Suprapubic skin (tissue), 4 donors: ENCODE data around the gene BMPR1B. TPM values are rescaled to one million over a fixed set of nuclear protein-coding genes. Genes with fewer than 3 reads are reported as not detected.

Source experiments
- DNase-seq, 2 donors: peaks; one replicate each; pipeline ENCODE4 v3.0.0-alpha.2; 2019; ENCODE audit warnings: low spot score in 2 of 2
- H3K27ac ChIP-seq: fragments of 200-600 bp; sonication (generic); one replicate; pipeline ENCODE4 v1.5.1; 2019
- H3K27me3 ChIP-seq: fragments of 200-600 bp; sonication (generic); one replicate; pipeline ENCODE4 v1.5.1; 2019
- H3K36me3 ChIP-seq: fragments of 200-600 bp; sonication (generic); one replicate; pipeline ENCODE4 v1.5.1; 2019
- H3K4me1 ChIP-seq: fragments of 200-600 bp; sonication (generic); one replicate; pipeline ENCODE4 v1.5.1; 2019
- H3K4me3 ChIP-seq: fragments of 200-600 bp; sonication (generic); one replicate; pipeline ENCODE4 v1.5.1; 2019; ENCODE audit warnings: mild to moderate bottlenecking
- H3K9me3 ChIP-seq: fragments of 200-600 bp; sonication (generic); one replicate; pipeline ENCODE4 v1.5.1; 2019
- EP300 ChIP-seq: sonication (generic); formaldehyde crosslinking; IDR thresholded peaks from one replicate; pipeline ENCODE4 v1.6.1; 2017; ENCODE audit warnings: antibody characterized with exemption
- POLR2A ChIP-seq, 2 donors: fragments of 450-650 bp; IDR thresholded peaks; one replicate each; pipeline ENCODE4 v1.6.1; 2017; ENCODE audit warnings: antibody characterized with exemption in 2 of 2, mild to moderate bottlenecking in 2 of 2, moderate library complexity in 2 of 2
- POLR2AphosphoS5 ChIP-seq, 3 donors: sonication (generic); formaldehyde crosslinking; IDR thresholded peaks; one replicate each; pipeline ENCODE4 v1.6.1; 2017; ENCODE audit warnings: antibody characterized with exemption in 3 of 3
- WGBS: methylation state at CpG from one replicate; pipeline ENCODE4 v1.1.5; 2018; 5-methylcytosine and 5-hydroxymethylcytosine counted together
- total RNA-seq, 4 donors: library from RNA; depleted of rRNA; stranded (reverse); fragments of >200 nt; gene quantifications; one replicate each; pipeline ENCODE4 v1.1.0, GENCODE V29; 2016
- TF ChIP-seq, protein P1 (sequence below), 2 donors: fragments of 200-600 bp in 1 of 2; fragments of 450-650 bp in 1 of 2; sonication (generic) in 1 of 2; IDR thresholded peaks; one replicate each; pipeline ENCODE4 v1.5.1; 2016 to 2019; ENCODE audit warnings: antibody characterized with exemption in 2 of 2, mild to moderate bottlenecking in 1 of 2, moderate library complexity in 1 of 2

Gene BMPR1B
- total RNA-seq, 4 donors from 2014 or later = 0.38 to 1.2 (median 0.75) TPM

DNA sequence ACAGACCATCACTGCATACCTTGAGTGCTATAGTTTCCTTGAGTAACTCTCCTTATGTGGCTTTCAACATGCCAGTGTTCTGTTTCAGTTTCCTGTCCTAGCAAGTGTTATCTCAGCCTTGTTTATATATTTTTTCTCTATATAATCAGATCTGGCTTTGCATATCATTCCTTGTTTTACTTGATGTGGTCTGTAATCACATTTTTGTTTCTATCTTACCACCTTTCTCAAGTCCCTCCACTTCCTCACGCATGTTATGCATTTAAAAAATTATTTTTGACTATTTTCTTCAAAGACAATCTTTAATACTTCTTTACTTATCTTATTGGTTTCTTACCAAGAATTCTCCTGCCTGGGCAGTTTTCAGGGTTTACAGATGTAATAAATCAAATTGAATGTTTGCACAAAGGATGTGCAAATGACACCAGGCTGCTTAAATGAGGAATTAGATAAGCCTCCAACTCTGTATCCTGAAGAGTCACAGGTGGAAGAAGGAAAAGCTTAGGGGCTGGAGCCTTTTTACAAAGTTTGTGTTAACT is 351.2 kb downstream of the BMPR1B start:
- no peaks in the 10 kb centered on the region for H3K4me1 ChIP-seq
- no peak overlapping the region for H3K4me3 ChIP-seq
- no peaks in the 10 kb centered on the region for H3K36me3 ChIP-seq
- no peaks in the 10 kb centered on the region for H3K9me3 ChIP-seq
- WGBS = 58% methylated on average over 1 of the region's 1 CpG
- H3K27me3 ChIP-seq = no peaks in the 10 kb centered on the region
- no peak for TF ChIP-seq POLR2AphosphoS5 (IDR thresholded peaks at IDR 0.05)
- no peak for TF ChIP-seq EP300
- TF ChIP-seq POLR2A (IDR thresholded peaks at IDR 0.05) = no peak
- TF ChIP-seq, protein P1, sequence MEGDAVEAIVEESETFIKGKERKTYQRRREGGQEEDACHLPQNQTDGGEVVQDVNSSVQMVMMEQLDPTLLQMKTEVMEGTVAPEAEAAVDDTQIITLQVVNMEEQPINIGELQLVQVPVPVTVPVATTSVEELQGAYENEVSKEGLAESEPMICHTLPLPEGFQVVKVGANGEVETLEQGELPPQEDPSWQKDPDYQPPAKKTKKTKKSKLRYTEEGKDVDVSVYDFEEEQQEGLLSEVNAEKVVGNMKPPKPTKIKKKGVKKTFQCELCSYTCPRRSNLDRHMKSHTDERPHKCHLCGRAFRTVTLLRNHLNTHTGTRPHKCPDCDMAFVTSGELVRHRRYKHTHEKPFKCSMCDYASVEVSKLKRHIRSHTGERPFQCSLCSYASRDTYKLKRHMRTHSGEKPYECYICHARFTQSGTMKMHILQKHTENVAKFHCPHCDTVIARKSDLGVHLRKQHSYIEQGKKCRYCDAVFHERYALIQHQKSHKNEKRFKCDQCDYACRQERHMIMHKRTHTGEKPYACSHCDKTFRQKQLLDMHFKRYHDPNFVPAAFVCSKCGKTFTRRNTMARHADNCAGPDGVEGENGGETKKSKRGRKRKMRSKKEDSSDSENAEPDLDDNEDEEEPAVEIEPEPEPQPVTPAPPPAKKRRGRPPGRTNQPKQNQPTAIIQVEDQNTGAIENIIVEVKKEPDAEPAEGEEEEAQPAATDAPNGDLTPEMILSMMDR (IDR thresholded peaks at IDR 0.05) = no peak
- DNase-seq = no peak
- no peak overlapping the region for H3K27ac ChIP-seq

DNA sequence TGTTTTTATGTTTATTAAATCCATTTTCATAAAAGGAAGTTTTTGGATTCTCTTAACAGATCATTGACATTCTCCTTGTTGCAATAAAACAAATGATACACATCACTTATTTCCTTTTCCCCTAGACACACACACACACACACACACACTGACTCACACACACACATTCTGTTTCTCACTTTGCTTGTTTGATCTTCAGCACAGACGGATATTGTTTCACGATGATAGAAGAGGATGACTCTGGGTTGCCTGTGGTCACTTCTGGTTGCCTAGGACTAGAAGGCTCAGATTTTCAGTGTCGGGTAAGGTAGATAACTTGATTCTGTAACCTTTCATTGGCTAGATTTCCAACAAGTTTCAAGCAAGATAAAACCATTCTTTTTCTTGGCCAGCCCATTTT is 356.8 kb downstream of the BMPR1B start:
- Histone ChIP-seq H3K27ac (no peak overlapping the region), H3K4me3 (no peak overlapping the region), H3K9me3 (no peaks in the 10 kb centered on the region), H3K27me3 (no peaks in the 10 kb centered on the region), H3K36me3 (no peaks in the 10 kb centered on the region), H3K4me1 (no peaks in the 10 kb centered on the region)
- no peak for DNase-seq
- no peak for TF ChIP-seq EP300
- no peak for TF ChIP-seq POLR2A (IDR thresholded peaks at IDR 0.05)
- no peak for TF ChIP-seq POLR2AphosphoS5 (IDR thresholded peaks at IDR 0.05)
- TF ChIP-seq, protein P1 (IDR thresholded peaks at IDR 0.05) = no peak
- WGBS = 77% methylated on average over 3 of the region's 3 CpGs

DNA sequence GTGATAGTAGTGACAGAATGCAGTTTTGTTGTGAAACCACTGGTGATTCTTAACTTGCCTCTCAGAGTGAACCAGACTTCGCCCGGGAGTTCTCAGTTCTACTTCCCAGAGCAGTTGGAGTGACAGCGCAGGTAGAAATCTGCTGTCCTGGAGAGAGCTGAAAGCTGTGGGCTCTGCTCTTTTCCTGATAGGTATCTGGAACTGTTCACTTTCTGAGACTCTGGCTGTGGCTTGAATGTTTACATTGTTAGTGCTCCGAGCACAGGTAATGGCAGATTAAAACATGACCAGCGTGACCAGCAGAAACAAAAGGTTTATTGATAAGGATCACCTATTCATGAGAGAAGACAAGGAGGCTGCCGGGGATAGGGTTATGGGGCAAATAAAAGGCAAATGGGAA is 360.7 kb downstream of the BMPR1B start:
- H3K27me3 ChIP-seq = no peaks in the 10 kb centered on the region
- H3K36me3 ChIP-seq = no peaks in the 10 kb centered on the region
- H3K9me3 ChIP-seq = no peaks in the 10 kb centered on the region
- no peak for TF ChIP-seq POLR2A (IDR thresholded peaks at IDR 0.05)
- TF ChIP-seq POLR2AphosphoS5 (IDR thresholded peaks at IDR 0.05) = no peak
- no peak for TF ChIP-seq EP300
- TF ChIP-seq, protein P1 (IDR thresholded peaks at IDR 0.05) = no peak
- no peaks in the 10 kb centered on the region for H3K4me1 ChIP-seq
- no peak overlapping the region for H3K27ac ChIP-seq
- DNase-seq = no peak
- WGBS = 69% methylated on average over 6 of the region's 6 CpGs
- H3K4me3 ChIP-seq = no peak overlapping the region

DNA sequence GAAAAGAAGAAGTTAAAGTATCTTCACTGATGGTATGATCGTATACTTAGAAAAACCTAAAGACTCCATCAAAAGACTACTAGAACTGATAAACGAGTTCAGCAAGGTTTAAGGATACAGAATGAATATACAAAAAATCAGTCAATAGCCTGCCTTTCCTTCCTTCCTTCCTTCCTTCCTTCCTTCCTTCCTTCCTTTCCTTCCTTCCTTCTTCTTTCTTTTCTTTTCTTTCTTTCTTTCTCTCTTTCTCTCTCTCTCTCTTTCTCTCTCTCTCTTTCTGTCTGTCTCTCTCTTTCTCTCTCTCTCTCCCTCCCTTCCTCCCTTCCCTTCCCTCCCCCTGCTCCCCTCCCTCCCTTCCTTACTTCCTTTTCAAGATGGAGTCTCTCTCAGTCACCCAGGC is 362.7 kb downstream of the BMPR1B start:
- WGBS = 80% methylated on average over 2 of the region's 2 CpGs
- TF ChIP-seq POLR2A (IDR thresholded peaks at IDR 0.05) (no peak), POLR2AphosphoS5 (IDR thresholded peaks at IDR 0.05) (no peak), EP300 (no peak)
- TF ChIP-seq, protein P1 (IDR thresholded peaks at IDR 0.05) = no peak
- Histone ChIP-seq H3K27me3 (no peaks in the 10 kb centered on the region), H3K27ac (no peak overlapping the region), H3K36me3 (no peaks in the 10 kb centered on the region), H3K4me3 (no peak overlapping the region), H3K4me1 (no peaks in the 10 kb centered on the region), H3K9me3 (no peaks in the 10 kb centered on the region)
- DNase-seq = no peak

DNA sequence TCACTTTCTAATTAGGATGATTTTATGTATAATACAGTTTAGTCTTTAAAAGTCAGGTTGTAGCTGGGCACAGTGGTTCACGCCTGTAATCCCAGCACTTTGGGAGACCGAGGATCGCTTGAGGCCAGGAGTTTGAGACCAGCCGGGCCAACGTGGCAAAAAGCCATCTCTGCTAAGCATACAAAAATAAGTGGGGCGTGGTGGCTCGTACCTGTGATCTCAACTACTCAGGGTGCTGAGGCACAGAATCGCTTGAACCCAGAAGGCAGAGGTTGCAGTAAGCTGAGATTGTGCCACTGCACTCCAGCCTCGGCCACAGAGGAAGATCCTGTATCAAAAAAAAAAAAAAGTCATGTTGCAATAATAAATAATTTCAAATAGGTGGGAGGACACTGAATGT is 364.2 kb downstream of the BMPR1B start:
- DNase-seq = no peak
- H3K4me1 ChIP-seq = no peaks in the 10 kb centered on the region
- no peak overlapping the region for H3K27ac ChIP-seq
- TF ChIP-seq POLR2AphosphoS5 (IDR thresholded peaks at IDR 0.05) (no peak), EP300 (no peak), POLR2A (IDR thresholded peaks at IDR 0.05) (no peak)
- TF ChIP-seq, protein P1 (IDR thresholded peaks at IDR 0.05) = no peak
- H3K9me3 ChIP-seq = no peaks in the 10 kb centered on the region
- no peak overlapping the region for H3K4me3 ChIP-seq
- no peaks in the 10 kb centered on the region for H3K36me3 ChIP-seq
- H3K27me3 ChIP-seq = no peaks in the 10 kb centered on the region
- 77% methylated on average over 9 of the region's 9 CpGs for WGBS
